Heart left ventricle (tissue), 13 donors: ENCODE results near the gene SFTPD.
"Not testable (repeated sequence)": the region's sequence is repeated elsewhere in the genome, so short reads cannot be mapped to it uniquely, and the experiment has no call there.

Source experiments
- POLR2A ChIP-seq, 2 donors: fragments of 450-650 bp; IDR thresholded peaks; one replicate each; pipeline ENCODE4 v1.6.1; 2017; ENCODE audit warnings: antibody characterized with exemption in 2 of 2, mild to moderate bottlenecking in 2 of 2, moderate library complexity in 2 of 2
- TF ChIP-seq, protein P1 (sequence below), 12 donors: fragments of 200-600 bp; sonication (generic) in 4 of 12; IDR thresholded peaks; one replicate each; pipeline versions ENCODE4 v1.5.0 to v1.8.0; 2018 to 2022; ENCODE audit warnings: antibody characterized with exemption in 12 of 12, mild to moderate bottlenecking in 5 of 12
- donor health status: ischemic (EF 13 %, LVEDD 7.1; RV severe dilation, severe dysfunction).
- donor health status: DM: no; HTN: yes; CAD: no.
- donor health status: DM: no; HTN: no; CAD: no.
- donor health status: ischemic (EF 25% LVEDD 6.9; RV normal size, moderate dysfunction).
- donor health status: ischemic (EF 25% LVEDD 5.7; RV mildly dilated, moderate dysfunction).
- donor health status: ischemic (EF 35%, LVEDD 5.7; RV mildly dilated, moderate dysfunction).
- donor health status: nonischemic (EF 11% LVEDD 7.7; RV severe dilation, severe dysfunction).
- donor health status: DM: yes; HTN: yes; CAD: no.
- donor health status: PGD.
- donor health status: ischemic (EF 29% LVEDD 5.4; RV normal size, mild dysfunction).
- donor health status: nonischemic (EF 23%, LVEDD 6.1; RV moderate dilation, normal function).

- TF ChIP-seq POLR2A (IDR thresholded peaks at IDR 0.05): not testable (repeated sequence)
- TF ChIP-seq, protein P1, sequence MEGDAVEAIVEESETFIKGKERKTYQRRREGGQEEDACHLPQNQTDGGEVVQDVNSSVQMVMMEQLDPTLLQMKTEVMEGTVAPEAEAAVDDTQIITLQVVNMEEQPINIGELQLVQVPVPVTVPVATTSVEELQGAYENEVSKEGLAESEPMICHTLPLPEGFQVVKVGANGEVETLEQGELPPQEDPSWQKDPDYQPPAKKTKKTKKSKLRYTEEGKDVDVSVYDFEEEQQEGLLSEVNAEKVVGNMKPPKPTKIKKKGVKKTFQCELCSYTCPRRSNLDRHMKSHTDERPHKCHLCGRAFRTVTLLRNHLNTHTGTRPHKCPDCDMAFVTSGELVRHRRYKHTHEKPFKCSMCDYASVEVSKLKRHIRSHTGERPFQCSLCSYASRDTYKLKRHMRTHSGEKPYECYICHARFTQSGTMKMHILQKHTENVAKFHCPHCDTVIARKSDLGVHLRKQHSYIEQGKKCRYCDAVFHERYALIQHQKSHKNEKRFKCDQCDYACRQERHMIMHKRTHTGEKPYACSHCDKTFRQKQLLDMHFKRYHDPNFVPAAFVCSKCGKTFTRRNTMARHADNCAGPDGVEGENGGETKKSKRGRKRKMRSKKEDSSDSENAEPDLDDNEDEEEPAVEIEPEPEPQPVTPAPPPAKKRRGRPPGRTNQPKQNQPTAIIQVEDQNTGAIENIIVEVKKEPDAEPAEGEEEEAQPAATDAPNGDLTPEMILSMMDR (IDR thresholded peaks at IDR 0.05): not testable (repeated sequence)
Measured at GRCh38 chr10:79986661-79987060, 37.8 kb upstream of the SFTPD start.
